Measurements from ENCODE around the gene SPRR5.

- no peak for TF ChIP-seq CTCF (IDR thresholded peaks at IDR 0.05)
- no peak for TF ChIP-seq POLR2A (IDR thresholded peaks at IDR 0.05)
Observed at GRCh38 chr1:152962876-152963415, 15.9 kb downstream of the SPRR5 start.

Data from uterus (tissue), 2 donors.